ENCODE measurements around the gene PLD4.
"Not testable (repeated sequence)": the region's sequence is repeated elsewhere in the genome, so short reads cannot be mapped to it uniquely, and the experiment has no call there.

The PLD4 gene

DNA sequence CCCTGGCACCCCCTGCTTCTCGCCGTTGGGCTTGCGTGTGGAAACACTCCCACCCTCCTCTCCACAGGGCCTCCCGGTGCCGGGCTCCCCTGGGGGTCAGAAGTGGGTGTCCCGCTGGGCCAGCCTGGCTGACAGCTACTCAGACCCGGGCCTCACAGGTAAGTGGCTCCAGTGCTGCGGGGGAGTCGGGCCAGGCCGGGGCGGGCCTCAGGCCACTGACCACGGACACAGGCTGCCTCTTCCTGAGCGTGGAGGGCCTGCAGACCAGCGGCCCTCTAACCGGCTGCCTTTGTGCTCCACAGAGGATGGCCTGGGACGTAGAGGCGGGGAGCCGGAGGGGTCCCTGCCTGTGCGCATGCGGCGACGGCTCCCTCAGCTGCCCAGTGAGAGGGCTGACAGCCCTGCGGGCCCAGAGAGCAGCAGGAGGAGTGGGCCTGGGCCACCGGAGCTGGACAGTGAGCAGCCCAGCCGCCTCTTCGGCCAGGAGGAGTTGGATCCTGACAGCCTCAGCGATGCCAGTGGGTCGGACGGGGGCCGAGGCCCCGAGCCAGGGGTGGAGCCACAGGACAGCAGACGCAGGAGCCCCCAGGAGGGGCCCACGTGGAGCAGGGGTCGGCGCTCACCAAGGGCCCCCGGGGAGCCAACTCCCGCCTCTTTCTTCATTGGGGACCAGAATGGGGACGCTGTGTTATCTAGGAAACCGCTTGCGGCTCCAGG, 38.5 kb upstream of the PLD4 start:
- no peak for DNase-seq

DNA sequence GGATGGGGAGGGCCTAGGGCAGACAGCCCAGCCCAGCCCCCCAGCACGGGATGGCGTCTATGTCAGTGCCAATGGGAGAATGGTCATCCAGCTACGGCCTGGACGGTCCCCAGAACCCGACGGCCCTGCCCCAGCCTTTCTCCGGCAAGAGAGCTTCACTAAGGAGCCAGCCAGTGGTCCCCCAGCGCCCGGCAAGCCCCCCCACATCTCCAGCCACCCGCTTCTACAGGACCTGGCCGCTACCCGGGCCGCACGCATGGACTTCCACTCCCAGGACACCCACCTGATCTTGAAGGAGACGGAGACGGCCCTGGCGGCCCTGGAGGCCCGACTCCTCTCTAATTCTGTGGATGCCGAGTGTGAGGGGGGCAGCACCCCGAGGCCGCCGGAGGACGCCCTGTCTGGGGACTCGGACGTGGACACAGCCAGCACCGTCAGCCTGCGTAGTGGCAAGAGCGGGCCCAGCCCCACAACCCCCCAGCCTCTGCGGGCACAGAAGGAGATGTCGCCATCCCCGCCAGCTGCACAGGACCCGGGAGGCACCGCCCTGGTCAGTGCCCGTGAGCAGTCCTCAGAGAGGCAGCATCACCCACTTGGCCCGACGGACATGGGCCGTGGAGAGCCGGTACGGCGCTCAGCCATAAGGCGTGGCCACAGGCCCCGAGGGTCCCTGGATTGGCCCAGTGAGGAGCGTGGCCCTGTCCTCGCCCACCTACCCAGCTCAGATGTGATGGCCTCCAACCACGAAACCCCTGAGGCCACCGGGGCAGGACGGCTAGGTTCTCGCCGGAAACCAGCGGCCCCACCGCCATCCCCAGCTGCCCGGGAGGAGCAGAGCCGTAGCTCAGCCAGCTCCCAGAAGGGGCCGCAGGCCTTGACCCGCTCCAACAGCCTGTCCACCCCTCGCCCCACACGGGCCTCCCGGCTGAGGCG, 37.7 kb upstream of the PLD4 start:
- no peak for DNase-seq

DNA sequence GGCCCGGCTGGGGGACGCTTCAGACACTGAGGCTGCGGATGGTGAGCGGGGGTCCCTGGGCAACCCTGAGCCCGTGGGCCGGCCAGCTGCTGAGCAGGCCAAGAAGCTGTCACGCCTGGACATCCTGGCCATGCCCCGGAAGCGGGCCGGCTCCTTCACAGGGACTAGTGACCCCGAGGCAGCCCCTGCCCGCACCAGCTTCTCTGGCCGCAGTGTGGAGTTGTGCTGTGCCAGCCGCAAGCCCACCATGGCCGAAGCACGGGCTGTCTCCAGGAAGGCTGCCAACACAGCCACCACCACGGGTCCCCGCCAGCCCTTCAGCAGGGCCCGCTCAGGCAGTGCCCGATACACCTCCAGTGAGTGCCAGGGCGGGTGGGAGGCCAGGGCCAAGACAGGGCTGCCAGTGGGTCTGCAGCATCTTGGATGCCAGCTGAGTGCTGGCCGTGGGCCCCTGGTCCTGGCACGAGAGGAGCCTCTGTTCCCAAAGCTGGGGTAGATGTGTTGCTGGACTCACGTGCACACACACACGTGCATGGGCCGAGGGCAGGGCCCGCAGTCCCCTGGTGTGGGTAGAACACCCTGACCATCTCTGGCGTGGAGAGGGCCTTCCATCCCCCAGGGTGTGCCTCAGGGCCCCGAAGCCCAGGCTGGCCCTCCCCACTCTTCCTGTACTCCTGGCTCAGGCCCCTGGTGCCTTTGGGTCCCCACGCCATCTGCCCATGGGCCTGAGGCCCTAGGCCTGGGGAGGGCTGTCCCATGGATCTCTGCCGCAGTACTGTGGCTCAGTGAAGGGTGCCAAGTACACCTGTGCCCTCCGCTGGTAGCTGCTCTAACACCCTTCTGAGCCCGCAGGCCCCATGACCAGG, 36.8 kb upstream of the PLD4 start:
- no peak for DNase-seq

DNA sequence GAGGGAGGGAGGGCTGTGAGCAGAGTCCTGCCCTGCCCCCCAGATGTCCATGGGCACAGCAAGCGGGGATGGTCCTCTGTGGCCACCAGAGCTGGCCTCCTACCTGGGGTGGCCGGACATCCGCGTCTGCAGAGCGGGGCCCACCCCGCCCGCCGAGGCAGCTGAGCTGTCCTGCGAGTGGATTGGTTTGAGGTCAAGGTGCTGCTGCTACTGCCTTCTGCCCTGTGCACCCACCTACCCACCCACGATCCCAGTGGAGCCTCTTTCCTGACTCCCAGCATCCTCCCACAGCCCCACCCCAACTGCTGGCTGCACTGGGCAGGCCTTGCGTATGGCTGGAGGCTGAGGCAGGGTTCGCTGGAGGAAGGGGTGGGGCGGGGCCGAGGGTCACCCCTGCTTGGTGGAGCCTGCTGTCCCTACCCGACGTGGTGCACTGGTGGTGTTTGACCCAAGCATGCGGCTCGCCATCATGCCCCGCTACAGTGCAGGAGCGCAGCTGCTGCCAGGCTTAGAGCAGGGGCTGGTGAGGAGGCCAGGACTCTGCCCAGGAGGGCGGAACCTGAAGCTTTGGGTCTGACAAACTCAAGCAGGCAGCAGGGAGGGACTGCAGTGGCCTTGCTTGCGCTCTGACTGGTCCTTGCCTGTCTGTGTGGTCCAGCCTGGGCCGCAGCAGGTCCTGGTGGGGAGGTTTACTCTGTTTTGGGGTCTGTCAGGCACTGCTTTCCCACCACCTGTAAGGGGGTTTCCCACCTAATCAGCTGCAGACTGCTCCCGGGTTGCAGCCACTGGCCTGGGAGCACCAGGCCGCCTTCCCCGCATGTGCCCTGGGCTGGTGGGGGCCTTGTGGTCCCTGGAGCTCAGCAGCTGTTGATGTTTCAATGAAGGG, 35.9 kb upstream of the PLD4 start:
- DNase-seq: no peak

DNA sequence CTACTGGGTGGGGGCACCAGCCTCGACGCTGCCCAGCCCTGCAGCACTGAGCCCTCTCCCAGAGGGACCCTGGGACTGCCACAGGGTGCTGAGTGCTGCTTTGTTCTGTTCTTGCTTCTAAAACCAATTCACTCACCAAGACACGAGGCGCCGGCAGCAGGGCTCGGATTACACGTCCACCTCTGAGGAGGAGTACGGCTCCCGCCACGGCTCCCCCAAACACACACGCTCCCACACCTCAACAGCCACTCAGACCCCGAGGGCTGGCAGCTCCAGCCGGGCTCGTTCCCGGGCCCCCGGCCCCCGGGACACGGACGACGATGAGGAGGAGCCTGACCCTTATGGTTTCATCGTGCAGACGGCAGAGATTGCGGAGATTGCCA, 35.3 kb upstream of the PLD4 start:
- DNase-seq: no peak

DNA sequence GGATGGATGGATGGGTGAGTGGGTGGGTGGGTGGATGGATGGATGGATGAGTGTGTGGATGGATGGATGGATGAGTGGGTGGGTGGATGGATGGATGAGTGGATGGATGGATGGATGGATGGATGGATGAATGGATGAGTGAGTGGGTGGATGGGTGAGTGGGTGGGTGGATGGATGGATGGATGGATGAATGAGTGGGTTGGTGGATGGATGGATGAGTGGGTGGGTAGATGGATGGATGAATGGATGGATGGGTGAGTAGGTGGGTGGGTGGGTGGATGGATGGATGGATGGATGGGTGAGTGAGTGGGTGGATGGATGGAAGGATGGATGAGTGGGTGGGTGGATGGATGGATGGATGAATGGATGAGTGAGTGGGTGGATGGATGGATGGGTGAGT, 34.4 kb upstream of the PLD4 start:
- not testable (repeated sequence) for DNase-seq

DNA sequence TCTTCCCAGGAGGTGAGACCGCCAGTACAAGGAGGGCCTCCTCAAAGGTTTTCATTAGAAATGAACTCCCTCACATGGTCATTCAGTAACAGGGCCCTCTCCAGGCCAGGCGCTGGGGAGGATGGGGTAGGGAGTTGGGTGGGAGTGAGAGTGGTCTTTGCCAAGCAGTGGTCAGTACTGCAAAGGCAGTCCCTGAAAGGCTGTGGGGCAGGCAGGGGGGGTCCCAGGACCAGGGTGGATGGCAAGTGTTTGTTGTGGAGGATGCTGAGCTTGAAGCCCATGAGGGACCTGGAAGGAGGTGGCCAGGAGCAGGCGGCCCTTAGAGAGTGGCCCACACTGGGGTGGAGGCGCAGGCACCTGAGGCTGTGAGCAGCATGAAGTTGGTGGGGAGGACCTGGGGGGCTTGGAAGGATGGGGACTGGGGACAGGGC, 33.5 kb upstream of the PLD4 start:
- no peak for DNase-seq

DNA sequence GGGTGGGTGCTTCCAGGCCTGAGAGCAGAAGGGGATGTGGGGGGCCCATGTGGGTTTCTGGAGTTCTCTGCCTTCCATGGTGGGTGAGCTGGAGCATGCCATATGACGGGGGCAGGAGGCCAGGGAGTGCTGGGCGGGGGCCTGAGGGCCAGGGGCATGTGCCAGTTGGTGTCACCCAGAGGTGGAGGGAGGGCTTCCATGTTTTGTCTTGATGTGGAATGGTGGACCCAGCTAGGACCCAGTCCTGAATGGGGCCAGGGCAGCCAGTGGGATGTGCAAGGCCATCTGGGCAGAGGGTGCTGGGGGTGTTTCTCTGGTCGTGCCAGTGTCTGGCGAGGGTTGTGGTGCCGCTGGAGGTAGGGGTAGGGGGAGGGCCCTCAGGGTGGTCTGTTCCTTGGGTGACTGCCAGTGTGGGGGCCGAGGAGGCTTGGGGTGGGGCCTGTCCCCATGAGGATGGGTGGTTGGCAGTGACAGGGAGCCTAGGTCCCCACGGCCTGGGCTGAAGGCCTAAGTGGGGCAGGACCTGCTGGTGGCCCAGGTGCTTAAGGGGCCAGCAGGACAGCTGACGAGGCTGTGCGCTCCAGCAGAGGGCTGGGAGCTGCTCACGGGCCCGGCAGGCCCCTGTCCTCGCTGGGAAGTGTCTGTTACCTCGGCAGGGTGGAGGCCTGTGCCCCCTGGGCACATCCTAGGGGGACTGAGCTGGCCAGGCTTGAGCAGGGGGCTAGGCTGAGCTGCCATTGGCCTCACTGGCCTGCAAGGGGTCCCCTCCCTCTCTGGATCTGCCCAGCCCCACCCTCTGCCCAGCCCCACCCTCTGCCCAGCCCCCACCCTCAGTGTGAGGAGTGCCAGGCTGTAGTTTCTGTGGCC, 32.8 kb upstream of the PLD4 start:
- no peak for DNase-seq

DNA sequence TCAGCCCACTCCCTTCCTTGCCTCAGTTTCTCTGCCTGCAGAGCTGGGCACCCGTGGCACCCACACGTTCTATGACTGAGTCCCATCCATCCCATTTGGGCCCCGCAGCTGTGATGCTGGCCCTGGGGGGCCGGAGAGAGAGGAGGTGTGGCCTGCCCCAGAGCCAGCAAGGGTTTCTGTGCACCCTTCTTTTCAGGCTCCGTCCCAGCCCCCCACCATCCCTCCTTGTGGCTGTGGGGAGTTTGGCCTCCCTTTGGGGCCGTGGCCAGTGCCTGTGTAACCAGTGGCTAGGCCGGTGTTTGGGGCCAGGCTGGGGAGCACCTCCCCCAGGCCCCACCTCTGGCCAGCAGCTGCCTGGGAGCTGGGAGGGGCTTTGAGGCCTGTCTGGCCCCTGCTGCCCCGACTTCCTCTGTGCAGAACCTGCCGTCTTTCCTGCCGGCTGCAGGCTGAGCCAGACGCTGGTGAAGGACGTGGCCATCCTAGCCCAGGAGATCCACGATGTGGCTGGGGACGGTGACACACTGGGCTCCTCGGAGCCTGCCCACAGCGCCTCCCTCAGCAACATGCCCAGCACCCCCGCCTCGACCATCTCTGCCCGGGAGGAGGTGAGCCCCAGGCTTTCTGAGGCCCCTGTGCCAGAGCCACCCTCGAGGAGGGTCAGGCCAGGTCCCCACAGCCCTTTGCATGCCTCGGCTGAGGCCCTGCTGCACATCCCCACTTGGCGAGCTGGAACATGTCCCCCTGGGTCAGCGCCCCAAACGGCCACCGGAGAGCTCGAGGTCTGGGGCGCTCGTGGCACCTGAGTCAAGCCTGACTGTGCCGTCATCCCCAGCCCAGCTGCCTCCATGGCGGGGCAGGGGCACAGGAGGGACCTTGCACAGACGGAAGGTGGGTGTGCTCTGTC, 31.9 kb upstream of the PLD4 start:
- no peak for DNase-seq

DNA sequence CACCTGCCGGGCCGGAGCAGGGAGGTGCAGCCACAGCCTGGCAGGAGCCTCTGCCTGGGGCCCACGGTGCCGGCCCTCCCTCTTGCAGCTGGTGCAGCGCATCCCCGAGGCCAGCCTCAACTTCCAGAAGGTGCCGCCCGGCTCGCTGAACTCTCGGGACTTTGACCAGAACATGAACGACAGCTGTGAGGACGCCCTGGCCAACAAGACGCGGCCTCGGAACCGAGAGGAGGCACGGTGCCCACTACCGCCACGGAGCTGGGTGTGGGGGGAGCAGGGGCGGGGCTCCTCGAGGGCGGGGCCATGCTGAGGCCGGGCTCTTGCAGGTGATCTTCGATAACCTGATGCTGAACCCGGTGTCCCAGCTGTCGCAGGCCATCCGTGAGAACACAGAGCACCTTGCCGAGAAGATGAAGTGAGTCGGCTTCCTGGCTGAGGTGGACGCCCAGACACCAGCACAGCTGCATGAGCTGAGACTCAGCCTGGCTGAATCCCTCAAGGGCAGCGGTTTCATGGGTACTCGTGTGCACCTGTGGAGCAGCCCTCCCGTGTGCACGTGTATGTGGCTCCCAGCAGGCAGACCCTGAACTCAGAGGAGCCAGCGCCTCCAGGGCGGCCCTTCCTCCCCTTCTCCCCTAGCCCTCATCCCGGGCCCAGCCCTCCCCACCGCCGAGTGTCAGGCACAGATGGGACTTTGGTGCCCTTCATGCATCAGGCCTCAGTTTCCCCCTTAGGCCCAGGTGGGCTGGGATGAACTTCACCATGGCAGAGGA, 31.1 kb upstream of the PLD4 start:
- DNase-seq: no peak

DNA sequence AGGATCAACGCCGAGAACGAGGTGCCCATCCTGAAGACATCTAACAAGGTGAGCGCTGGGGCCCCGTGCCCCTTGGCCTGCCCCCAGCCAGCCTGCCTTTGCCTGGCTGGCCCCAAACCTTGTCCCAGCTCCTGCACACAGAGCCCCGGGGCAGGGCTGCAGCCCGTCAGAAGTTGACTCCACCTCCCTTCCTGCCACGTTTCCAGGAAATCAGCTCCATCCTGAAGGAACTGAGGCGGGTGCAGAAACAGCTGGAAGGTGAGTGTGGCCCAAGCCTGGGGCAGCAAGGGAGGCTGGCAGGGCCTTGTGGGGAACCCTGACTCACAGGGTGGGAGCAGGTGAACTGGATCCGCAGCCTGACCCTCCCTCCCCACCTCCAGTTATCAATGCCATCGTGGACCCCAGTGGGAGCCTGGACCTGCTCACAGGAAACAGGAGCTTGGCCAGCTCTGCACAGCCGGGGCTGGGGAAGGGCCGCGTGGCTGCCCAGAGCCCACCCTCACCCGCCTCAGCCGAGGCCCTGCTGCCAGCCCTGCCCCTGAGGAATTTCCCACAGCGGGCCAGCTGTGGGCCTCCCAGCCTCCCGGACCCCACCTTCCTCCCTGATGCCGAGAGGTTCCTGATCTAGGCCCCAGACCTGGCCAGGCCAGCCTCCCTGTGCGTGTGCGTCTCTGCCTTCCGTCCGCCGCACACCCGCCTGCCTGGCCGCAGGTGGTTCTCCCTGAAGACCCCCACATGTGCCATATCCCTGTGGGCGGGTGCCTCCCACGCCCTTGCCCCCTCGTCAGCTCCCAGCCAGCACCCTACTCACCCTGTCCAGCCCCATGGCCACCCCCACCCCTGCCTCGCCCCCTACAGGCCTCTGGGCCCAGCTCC, 30.1 kb upstream of the PLD4 start:
- no peak for DNase-seq

DNA sequence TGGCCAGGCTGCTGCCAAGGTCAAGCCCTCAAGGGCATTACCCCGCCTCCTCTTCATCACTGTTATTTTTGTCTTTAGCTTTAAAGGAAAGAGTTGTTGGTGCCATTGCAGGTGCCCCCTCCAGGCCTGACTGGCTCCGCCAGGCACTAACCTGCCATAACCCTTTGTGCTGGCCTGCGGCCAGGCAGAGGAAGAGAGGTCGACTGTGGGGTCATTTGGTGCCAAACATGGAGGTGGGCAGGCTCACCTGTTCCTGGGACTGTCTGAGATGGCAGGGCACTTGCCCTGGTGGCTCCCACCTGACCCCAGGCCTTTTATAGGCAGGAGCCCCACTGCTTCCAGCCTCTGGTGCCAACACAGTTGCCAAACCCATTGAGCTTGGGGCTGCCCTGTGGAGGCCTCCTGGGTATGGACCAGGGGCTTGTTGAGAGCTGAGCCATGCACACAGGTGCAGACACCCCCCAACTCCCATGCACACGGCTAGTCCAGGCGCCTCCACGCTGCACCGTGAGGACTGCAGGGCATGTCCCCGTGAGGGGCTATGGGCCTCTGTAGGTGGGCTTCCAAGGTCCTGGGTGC, 29.4 kb upstream of the PLD4 start:
- no peak for DNase-seq

DNA sequence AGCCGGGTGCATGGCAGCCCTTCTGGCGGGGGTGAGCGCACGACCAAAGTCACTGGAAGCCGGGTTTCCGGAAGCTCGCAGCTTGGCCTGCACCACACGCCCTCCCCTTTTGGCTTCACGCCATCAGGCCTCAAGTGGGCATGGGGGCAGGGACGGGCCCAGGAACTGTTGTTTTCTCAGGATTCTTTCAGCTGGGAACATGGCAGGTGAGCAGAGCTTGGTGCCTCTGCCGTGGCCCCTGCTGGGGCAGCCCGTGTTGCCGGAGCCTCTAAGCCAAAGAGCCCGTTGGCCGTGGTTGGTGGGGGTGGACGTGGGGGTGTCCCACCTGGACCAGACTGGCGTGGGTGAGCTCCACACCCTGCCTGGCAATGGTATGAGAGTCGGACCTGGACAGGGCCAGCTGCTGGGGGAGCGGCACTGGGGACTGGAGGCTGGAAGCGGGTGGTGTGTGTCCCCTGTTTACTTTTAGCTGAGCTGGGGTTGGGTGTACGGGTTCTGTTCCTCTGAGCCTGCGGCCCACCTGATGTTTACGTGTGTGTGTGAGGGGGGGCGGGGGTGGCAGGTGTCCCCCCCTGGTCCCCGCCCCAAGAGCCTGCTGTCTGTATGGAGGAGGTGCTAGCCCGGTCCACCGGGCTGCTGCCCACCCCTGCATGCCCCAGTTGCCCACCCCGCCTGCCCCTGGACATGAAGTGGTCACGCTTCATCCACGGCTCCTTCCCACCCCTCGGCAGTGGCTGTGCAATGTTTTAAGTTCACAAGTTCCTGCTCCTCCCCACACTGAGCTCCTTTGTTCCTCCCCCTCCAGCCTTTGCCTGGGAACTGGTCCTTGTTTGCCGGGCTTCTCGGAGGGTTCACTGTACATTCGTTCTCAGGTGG, 28.7 kb upstream of the PLD4 start:
- DNase-seq: peak; percentile 35

DNA sequence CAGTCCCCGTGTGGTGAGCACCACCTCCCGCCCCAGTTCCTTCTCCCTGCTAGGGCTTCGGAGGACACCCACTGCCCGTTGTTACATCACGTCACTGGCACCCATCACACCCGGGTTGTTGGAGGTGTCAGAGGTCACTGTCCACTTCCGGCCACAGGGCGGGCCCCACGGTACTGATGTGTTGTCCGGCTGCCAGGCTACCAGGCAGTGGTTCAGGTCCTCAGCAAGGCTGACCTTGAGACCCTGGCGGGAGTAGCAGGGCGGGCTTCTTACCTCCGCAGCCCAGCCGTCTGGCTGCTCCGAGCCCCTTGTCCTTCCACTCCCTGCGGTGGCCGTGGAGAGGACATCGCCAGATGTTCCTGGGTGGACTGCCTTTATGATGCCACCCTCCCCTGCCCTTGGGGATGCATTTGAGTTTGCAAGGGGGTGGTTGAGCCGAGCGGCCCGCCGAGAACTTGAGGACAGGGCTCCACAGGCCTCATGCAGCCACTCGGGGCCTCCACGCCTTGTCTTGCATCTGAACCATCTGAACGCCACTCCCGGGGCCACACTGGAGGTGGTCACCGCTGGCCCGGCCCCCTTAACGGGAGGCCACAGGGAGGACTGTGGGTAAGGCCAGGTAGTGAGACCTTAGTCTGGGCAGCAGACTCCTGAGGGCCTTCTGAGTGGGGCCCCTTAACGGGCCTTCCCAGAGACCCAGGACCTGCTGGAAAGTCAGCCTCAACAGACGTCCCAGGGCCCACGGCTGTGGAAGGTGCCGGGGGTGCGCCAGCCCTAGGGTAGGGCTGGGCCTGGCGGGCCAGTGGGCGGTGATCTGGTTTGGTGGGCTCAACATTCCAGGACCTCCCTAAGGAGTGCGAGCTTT, 27.1 kb upstream of the PLD4 start:
- no peak for DNase-seq

DNA sequence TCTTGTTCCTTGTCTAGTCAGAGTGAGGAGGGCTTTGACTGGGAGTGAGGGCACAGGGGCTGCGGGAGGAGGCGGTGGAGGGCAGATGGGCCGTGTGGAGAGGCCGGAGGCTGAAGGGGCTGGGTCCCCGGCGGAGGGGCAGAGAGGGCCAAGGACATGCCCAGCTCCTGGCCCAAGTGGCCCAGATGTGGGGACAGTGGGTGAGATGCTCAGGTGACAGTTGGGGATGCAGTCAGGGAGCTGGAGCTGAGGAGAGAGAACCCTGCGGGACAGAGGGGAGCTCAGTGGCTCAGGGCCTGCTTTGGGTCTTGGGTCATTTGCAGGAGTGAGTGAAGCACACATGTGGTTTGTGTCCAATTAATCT, 26.5 kb upstream of the PLD4 start:
- no peak for DNase-seq

All from right kidney (tissue), 1 donor.